Measurements from ENCODE around the gene EPHA4.

GRCh38 chr2:221552291-221552690 lies 19.8 kb downstream of the EPHA4 start:
- TF ChIP-seq EZH2 (IDR thresholded peaks at IDR 0.05; ENCODE audit: insufficient read depth, low read length) (no peak), CTCF (IDR thresholded peaks at IDR 0.05; ENCODE audit: insufficient read depth, low read depth, low read length) (no peak)
